Immature natural killer cell (primary cell): ENCODE data around the gene CSTF3. TPM values are rescaled to one million over a fixed set of nuclear protein-coding genes. Genes with fewer than 3 reads are reported as not detected.

Experiments
- DNase-seq, 3 donors: peaks; one replicate each; pipeline ENCODE4 v3.0.0; 2022; ENCODE audit warnings: mixed read lengths in 1 of 3
- H3K27ac Mint-ChIP-seq, 6 donors: one replicate each; pipeline ENCODE4 v1.8.0; 2020; ENCODE audit warnings: mixed read lengths in 6 of 6, mild to moderate bottlenecking in 5 of 6, inconsistent platforms in 4 of 6, moderate library complexity in 3 of 6
- H3K27me3 Mint-ChIP-seq, 3 donors: one replicate each; pipeline ENCODE4 v1.8.0; 2020 to 2021; ENCODE audit warnings: low read depth in 3 of 3, mild to moderate bottlenecking in 3 of 3, mixed read lengths in 3 of 3, moderate library complexity in 3 of 3, inconsistent platforms in 1 of 3
- H3K36me3 Mint-ChIP-seq, 3 donors: one replicate each; pipeline ENCODE4 v1.8.0; 2020; ENCODE audit warnings: mixed read lengths in 3 of 3, inconsistent platforms in 2 of 3, mild to moderate bottlenecking in 2 of 3
- H3K4me1 Mint-ChIP-seq, 2 donors: one replicate each; pipeline ENCODE4 v1.8.0; 2020; ENCODE audit warnings: inconsistent platforms in 2 of 2, mild to moderate bottlenecking in 2 of 2, mixed read lengths in 2 of 2, moderate library complexity in 1 of 2
- H3K4me3 Mint-ChIP-seq, 5 donors: one replicate each; pipeline ENCODE4 v1.8.0; 2020; ENCODE audit warnings: mild to moderate bottlenecking in 5 of 5, mixed read lengths in 5 of 5, inconsistent platforms in 3 of 5, moderate library complexity in 3 of 5
- H3K9me3 Mint-ChIP-seq, 6 donors: one replicate each; pipeline ENCODE4 v1.8.0; 2020; ENCODE audit warnings: mild to moderate bottlenecking in 6 of 6, mixed read lengths in 6 of 6, inconsistent platforms in 4 of 6, moderate library complexity in 3 of 6
- polyA plus RNA-seq, 3 donors: library from polyadenylated mRNA; unstranded; fragments of 300-500 nt; fragmentation: Illumina TruSeq; gene quantifications; one replicate each; pipeline ENCODE4 v1.2.3, GENCODE V29; 2021

CSTF3 gene
- polyA plus RNA-seq, 3 donors from 2014 or later = 9.2 to 10.3 (median 9.6) TPM

- Mint-ChIP-seq H3K4me3 (peak overlapping the region; percentile 88 to 96 (median 95)), H3K27ac (peak overlapping the region; percentile 56 to 88 (median 83)), H3K27me3 (peaks cover 0 to 7% (median 0%) of the 10 kb centered on the region in 3 donors), H3K4me1 (peaks cover 14 to 16% of the 10 kb centered on the region in 2 donors), H3K9me3 (no peaks in the 10 kb centered on the region), H3K36me3 (peaks cover 0 to 8% (median 0%) of the 10 kb centered on the region in 3 donors)
- peak in 2 of 3 donors; percentile 11 to 15 for DNase-seq
Observed at GRCh38 chr11:33040033-33040861, 121.0 kb downstream of the CSTF3 start.

DNA sequence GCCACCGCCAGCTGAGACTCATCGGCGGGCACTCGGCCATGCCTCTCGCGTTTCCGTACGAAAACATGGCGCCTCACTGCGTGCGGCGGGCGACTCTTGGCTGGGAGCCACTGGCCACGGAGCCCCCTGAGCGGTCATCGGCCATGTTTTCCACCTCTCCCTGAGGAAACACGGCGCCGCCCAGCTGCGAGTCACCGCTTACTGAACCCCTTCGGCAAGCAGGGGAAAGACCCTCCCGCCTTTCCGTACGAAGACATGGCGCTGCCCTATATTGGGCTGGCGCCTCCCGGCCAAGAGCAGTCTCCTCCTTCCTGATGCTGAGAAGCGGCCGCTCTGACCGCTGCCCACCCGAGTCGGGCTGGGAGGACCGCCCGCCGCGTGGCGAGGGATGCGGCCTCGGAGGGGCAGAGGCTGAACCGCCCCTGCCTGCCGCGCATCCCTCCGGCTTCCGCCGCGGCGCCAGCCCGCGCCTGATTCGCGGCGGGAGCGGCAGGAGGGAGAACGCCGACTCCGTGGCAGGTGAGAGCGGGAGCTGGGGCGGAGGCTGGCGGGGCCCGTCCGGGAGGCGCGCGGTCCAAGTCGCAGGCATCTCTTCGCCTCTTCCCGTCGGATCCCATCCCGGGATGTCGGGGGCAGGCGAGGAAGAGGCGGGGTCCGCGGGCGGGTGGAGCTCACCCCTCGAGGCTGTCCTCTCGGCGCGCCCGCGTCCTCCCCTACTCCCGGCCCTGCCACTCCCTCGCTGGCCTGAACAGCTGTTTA lies 121.8 kb downstream of the CSTF3 start, which contains the start of gene TCP11L1:
Gene TCP11L1, plus strand, starts transcription at position 299 of the 759 bp plus-strand sequence. CDS start 4,202 bp downstream, outside the sequence.
- Mint-ChIP-seq H3K36me3 (peaks cover 0 to 6% (median 0%) of the 10 kb centered on the region in 3 donors), H3K9me3 (no peaks in the 10 kb centered on the region), H3K27me3 (peaks cover 0 to 8% (median 0%) of the 10 kb centered on the region in 3 donors), H3K4me1 (peaks cover 14 to 16% of the 10 kb centered on the region in 2 donors), H3K27ac (peak within 1 kb of the TSS; percentile 84 to 95 (median 91)), H3K4me3 (peak within 1 kb of the TSS; percentile 93 to 96 (median 95))
- peak; percentile 80 to 81 (median 81) for DNase-seq

DNA sequence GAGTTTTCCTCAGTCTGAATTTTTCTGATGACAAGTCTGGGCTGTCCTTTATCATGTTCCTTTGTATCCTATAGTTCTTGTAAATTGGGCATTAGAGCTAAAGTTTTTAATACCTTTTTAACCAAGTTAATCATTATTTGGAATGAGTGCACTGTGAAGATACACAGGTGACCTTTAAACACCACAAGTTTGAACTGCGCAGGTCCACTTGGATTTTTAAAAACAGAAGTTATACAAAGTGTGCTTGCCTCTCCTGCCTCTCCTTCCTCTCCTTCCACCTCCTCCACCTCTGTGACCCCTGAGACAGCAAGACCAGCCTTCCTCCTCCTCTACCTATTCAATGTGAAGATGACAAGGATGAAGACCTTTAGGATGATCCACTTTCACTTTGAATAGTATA lies 126.3 kb downstream of the CSTF3 start:
- Mint-ChIP-seq H3K27me3 (peaks cover 0 to 10% (median 8%) of the 10 kb centered on the region in 3 donors), H3K36me3 (no peaks in the 10 kb centered on the region), H3K4me3 (no peak overlapping the region), H3K4me1 (peaks cover 1 to 6% of the 10 kb centered on the region in 2 donors), H3K27ac (no peak overlapping the region), H3K9me3 (no peaks in the 10 kb centered on the region)
- no peak for DNase-seq

Other genes starting within 250 kb of the CSTF3 start
- 1 to 10 TPM in 2 of 3 donors, under 1 TPM in 1; 0.65 to 1.3 (median 1.3) TPM for gene DEPDC7, start 145.6 kb downstream of the CSTF3 start, polyA plus RNA-seq
- 1 to 10 TPM; 3.6 to 9.9 (median 6.7) TPM for gene TCP11L1, start 121.9 kb downstream of the CSTF3 start, polyA plus RNA-seq
- gene HIPK3, start 95.9 kb upstream of the CSTF3 start, polyA plus RNA-seq = 10 to 100 TPM; 24.3 to 34.6 (median 32.2) TPM
- not detected for gene KIAA1549L, start 214.6 kb upstream of the CSTF3 start, polyA plus RNA-seq